Peyer's patch (tissue), 4 donors: Measurements from ENCODE around the gene SLCO3A1.

Experiments
- CTCF ChIP-seq, 6 experiments: fragments of 450-650 bp in 4 of 6; fragments of 200-600 bp in 2 of 6; sonication (generic) in 1 of 6; IDR thresholded peaks; one replicate each; pipeline ENCODE4 v1.5.1; 2017 to 2019; ENCODE audit warnings: antibody characterized with exemption in 6 of 6, mild to moderate bottlenecking in 3 of 6, moderate library complexity in 1 of 6
- POLR2A ChIP-seq, 2 donors: fragments of 450-650 bp; IDR thresholded peaks; one replicate each; pipeline ENCODE4 v1.5.1; 2017; ENCODE audit warnings: antibody characterized with exemption in 2 of 2, mild to moderate bottlenecking in 2 of 2, moderate library complexity in 2 of 2

GRCh38 chr15:91961357-91961756 is 107.8 kb downstream of the SLCO3A1 start:
- TF ChIP-seq CTCF (IDR thresholded peaks at IDR 0.05), result no peak
- no peak for TF ChIP-seq POLR2A (IDR thresholded peaks at IDR 0.05)
